Measurements from ENCODE around the gene VTCN1.

DNA sequence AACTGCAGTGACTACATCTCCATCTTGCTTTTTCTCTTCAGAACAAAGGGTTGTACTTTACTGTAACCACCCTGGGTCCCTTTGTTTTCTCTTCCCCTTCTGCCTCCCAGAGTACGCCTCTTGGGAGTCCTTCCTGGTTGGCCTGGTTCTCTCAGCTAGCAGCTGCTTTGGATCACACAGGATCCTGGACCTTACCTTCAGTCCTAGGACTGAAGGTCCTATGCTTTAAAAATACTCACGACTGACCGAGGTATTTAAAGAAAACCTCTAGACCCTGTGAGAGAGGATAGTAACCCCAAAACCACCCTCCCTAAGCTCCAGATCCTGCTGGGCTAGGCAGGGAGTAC lies 94.0 kb downstream of the VTCN1 start:
- TF ChIP-seq, protein P1, sequence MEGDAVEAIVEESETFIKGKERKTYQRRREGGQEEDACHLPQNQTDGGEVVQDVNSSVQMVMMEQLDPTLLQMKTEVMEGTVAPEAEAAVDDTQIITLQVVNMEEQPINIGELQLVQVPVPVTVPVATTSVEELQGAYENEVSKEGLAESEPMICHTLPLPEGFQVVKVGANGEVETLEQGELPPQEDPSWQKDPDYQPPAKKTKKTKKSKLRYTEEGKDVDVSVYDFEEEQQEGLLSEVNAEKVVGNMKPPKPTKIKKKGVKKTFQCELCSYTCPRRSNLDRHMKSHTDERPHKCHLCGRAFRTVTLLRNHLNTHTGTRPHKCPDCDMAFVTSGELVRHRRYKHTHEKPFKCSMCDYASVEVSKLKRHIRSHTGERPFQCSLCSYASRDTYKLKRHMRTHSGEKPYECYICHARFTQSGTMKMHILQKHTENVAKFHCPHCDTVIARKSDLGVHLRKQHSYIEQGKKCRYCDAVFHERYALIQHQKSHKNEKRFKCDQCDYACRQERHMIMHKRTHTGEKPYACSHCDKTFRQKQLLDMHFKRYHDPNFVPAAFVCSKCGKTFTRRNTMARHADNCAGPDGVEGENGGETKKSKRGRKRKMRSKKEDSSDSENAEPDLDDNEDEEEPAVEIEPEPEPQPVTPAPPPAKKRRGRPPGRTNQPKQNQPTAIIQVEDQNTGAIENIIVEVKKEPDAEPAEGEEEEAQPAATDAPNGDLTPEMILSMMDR (IDR thresholded peaks at IDR 0.05; ENCODE audit: poor library complexity): no peak
- no peak for TF ChIP-seq EZH2 (IDR thresholded peaks at IDR 0.05; ENCODE audit: borderline replicate concordance)
- no peak for TF ChIP-seq EZH2phosphoT487 (IDR thresholded peaks at IDR 0.05; ENCODE audit: low read depth, severe bottlenecking, unreplicated experiment)

All from hepatocyte (in vitro differentiated cells).